EH (cell line): Measurements from ENCODE around the gene MRPL10.
"Not testable (repeated sequence)": the region's sequence is repeated elsewhere in the genome, so short reads cannot be mapped to it uniquely, and the experiment has no call there.

Experiments
- DNase-seq: peaks from one replicate; pipeline ENCODE4 v3.0.0-alpha.2; 2015; ENCODE audit warnings: low read depth

Gene MRPL10

DNA sequence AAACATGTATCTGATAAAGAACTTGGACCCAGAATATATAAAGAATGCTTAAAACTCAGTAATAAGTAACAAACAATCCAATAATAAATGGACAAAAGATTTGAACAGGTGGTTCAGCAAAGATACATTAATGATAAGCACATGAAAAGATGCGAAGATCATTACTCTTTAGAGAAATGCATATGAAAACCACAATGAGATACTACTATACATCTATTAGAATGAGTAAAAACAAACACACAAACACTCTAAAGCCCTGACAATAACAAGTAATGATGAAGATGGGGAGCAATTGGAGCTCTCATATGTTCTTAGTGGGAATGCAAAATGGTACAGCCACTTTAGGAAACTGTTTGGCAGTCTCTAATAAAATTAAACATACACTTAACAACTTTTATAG lies 38.9 kb downstream of the MRPL10 start:
- DNase-seq = no peak

DNA sequence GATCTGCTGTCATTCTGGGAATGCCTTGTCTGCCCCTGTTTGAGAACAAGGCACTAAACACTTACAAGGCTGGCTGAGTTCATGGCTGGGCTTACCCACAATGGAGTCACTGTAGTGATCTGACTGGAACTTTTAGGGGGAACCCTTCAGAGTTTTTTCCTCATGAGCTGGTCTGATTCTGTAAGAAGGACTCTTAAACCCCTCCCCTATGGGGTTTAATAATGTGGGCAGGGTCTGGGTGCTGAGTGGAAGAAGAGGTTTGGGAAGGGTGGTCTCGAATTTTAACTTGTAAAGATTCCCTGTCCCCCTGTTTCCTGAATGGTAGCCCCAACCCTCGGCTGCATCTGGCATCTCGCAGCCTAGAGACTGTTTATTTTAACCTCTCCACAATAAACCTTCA lies 40.3 kb downstream of the MRPL10 start:
- no peak for DNase-seq

DNA sequence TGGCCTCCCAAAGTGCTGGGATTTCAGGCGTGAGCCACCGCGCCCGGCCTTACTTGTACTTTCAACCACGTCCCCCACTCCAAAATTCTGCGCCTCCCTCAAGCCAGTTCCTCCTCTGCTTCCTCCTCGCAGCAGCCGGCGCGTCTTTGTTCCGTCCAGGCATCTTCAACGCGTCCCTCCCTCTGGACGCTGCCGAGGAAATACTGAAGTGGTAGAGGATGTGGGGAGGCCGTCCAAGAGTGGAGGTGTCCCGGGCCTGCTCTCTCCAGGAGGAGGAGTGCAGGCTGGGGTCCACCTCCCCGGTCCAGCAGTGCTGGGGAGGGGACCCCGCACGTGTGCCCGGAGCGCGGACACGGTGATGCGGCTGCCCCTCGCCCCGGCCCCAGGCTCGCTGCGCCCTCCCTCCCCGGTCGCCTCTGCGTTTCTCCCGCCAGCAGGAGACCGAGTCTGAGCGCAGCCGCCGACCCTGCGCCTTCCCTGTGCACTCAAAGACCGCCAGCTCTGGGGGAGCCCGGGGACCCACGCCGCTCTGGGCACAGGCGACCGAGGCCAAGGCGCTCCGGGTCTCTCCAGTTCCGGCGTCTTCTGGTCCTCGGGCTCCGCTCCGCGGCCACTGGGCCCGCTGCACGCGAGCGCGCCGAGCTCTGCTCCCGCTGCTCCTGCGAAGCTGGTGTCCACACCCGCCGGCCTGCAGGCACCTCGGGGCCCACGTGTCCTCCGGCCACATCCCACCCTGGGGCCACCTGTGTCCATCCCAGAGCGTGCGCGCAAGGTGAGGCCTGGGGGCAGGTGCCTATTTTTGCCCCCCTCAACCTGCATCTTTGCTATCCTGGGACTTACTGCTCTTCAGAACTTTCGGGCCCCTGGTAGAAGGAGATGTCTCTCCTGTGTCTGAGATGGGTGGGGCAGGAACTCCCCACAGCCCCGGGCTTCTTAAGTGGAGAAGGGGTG lies 41.5 kb downstream of the MRPL10 start:
- peak; percentile 43 for DNase-seq

- DNase-seq = peak; percentile 55
Measured at GRCh38 chr17:47785538-47786123, 45.7 kb downstream of the MRPL10 start.

DNA sequence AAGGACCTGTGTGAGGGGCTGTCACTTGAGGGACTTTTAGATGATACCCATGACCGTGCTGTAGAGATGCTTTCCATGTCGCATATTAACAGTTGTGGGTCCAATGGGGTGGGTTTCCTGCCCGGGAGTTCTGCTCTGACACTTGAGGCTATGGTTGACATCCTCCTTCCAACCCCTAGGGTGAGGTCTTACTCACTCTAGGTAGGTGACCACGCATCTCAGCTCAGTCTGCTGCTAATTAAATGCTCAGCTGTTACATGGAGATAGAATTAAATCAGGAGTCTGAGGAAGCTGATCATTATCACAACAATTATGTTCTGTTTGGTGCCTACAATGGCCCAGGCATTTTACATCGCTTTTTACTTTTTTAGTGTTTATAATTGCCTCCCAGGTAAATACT lies 49.9 kb downstream of the MRPL10 start:
- DNase-seq = no peak

- no peak for DNase-seq
Measured at GRCh38 chr17:47778184-47778635, 53.1 kb downstream of the MRPL10 start.

DNA sequence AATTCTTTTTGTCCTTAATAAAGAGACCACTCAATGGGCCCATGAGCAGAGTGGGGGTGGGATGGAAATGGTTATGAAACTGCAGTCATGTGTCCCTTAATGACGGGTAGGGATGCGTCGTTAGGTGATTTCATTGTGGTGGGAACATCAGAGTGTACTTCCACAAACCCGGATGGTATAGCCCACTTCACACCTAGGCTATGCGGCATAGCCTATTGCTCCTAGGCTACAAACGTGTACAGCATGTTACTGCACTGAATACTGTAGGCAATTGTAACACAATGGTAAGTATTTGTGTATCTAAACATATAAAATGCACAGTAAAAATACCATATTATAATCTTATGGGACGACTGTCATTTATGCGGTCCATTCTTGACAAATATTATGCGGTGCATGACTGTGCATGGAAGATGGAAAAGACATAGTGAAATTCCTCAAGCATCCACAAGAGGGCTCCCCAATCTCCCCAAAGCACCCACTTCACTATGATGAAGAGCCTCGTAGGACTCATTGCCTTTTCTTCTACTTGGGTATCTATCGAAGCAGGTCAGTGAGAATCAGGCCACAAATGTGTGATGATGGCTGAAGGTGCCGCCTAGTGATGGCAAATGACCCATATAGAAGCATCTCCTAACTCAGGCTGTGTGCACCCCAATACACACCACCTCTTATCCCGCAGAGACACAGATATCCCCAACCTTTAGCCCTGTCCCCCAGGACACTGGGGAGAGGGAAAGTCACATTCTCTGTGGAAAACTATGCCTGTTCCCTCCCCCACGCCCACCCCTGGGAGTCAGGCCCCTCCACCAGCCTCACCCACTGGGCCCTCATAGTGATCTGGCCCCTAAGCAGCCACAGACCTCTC lies 54.8 kb downstream of the MRPL10 start:
- DNase-seq = peak; percentile 61

DNA sequence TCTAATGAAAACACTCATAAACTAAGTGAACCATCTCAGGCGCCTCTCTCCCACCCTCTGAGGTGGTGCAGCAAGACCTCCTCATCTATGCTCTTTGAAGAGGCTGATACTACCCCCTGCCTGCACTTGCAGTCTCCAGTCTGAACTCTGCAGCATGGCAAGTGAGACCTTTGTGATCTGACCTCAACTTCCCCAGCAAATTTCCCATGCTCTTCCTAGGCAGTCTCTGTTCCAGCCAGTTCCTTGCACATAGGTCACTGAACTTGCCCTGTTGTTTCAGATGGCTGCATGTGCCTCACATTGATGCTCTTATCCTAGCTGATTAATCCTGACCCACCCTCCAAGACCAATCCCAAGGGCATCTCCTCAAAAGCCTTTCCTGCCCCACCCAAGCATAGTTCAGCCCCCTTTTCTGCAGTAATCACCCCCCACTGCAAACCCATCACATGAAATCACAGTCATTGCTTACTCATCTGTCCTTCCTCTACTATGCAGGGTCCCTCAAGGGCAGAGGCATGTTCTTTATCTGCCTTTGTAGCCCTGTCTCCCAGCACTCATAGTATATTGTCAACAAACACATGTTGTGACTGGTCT lies 56.3 kb downstream of the MRPL10 start:
- DNase-seq = no peak

- no peak for DNase-seq
Measured at GRCh38 chr17:47774331-47774730, 57.0 kb downstream of the MRPL10 start.

GRCh38 chr17:47773649-47774048 lies 57.7 kb downstream of the MRPL10 start:
- not testable (repeated sequence) for DNase-seq
